Upper lobe of left lung (tissue), 6 donors: ENCODE data around the gene SPATA13. TPM values are rescaled to one million over a fixed set of nuclear protein-coding genes. Genes with fewer than 3 reads are reported as not detected.
"Not testable (repeated sequence)": the region's sequence is repeated elsewhere in the genome, so short reads cannot be mapped to it uniquely, and the experiment has no call there.

Experiments used
- ATAC-seq, 2 donors: fragments of 200-7000 bp; cut with Tn5 transposase; one replicate each; pipeline ENCODE4 v1.9.1; 2022; ENCODE audit warnings: mild to moderate bottlenecking in 2 of 2, moderate library complexity in 2 of 2; ENCODE audit not compliant: low FRiP score in 2 of 2
- DNase-seq, 2 donors: peaks; one replicate each; pipeline ENCODE4 v3.0.0-alpha.2; 2019 to 2020
- H3K27ac ChIP-seq, 4 donors: fragments of 200-600 bp; sonication (generic); one replicate each; pipeline ENCODE4 v1.5.1; 2016 to 2019
- H3K27me3 ChIP-seq, 4 donors: fragments of 200-600 bp; sonication (generic); one replicate each; pipeline ENCODE4 v1.5.1; 2017 to 2019
- H3K36me3 ChIP-seq, 4 donors: fragments of 200-600 bp; sonication (generic); one replicate each; pipeline ENCODE4 v1.5.1; 2016 to 2019
- H3K4me1 ChIP-seq, 4 donors: fragments of 200-600 bp; sonication (generic); one replicate each; pipeline ENCODE4 v1.5.1; 2018 to 2019
- H3K4me3 ChIP-seq, 4 donors: fragments of 200-600 bp; sonication (generic); one replicate each; pipeline ENCODE4 v1.5.1; 2017 to 2019; ENCODE audit warnings: mild to moderate bottlenecking in 2 of 4, moderate library complexity in 1 of 4
- H3K9me3 ChIP-seq, 4 donors: fragments of 200-600 bp; sonication (generic); one replicate each; pipeline ENCODE4 v1.5.1; 2018 to 2019
- CTCF ChIP-seq, 6 experiments: fragments of 450-650 bp in 4 of 6; fragments of 200-600 bp in 2 of 6; sonication (generic) in 2 of 6; IDR thresholded peaks; one replicate each; pipeline ENCODE4 v1.5.1; 2016 to 2019; ENCODE audit warnings: antibody characterized with exemption in 6 of 6
- EP300 ChIP-seq, 4 donors: sonication (generic); formaldehyde crosslinking; IDR thresholded peaks; one replicate each; pipeline ENCODE4 v1.5.1; 2017; ENCODE audit warnings: antibody characterized with exemption in 4 of 4, control low read depth in 2 of 4
- POLR2A ChIP-seq, 4 donors: fragments of 450-650 bp; IDR thresholded peaks; one replicate each; pipeline ENCODE4 v1.5.1; 2016 to 2017; ENCODE audit warnings: antibody characterized with exemption in 4 of 4, mild to moderate bottlenecking in 2 of 4
- POLR2AphosphoS5 ChIP-seq, 2 donors: sonication (generic); formaldehyde crosslinking; IDR thresholded peaks; one replicate each; pipeline ENCODE4 v1.5.1; 2017; ENCODE audit warnings: antibody characterized with exemption in 2 of 2
- WGBS, 2 donors: methylation state at CpG; one replicate each; pipeline ENCODE4 v1.1.5; 2017 to 2018; 5-methylcytosine and 5-hydroxymethylcytosine counted together
- total RNA-seq, 6 donors: library from RNA; depleted of rRNA in 4 of 6; stranded (reverse); fragments of >200 nt in 4 of 6; gene quantifications; one replicate each; pipeline versions ENCODE4 v1.1.0 to v1.2.1, GENCODE V29; 2016 to 2021
- donor health status: DM: no; HTN: no; CAD: no; lungs with moderate emphysema.
- donor health status: DM: no; HTN: yes; CAD: no; lungs with severe emphysema.

The SPATA13 gene
- total RNA-seq, 6 donors from 2014 or later: 31.2 to 77.5 (median 49.2) TPM

DNA sequence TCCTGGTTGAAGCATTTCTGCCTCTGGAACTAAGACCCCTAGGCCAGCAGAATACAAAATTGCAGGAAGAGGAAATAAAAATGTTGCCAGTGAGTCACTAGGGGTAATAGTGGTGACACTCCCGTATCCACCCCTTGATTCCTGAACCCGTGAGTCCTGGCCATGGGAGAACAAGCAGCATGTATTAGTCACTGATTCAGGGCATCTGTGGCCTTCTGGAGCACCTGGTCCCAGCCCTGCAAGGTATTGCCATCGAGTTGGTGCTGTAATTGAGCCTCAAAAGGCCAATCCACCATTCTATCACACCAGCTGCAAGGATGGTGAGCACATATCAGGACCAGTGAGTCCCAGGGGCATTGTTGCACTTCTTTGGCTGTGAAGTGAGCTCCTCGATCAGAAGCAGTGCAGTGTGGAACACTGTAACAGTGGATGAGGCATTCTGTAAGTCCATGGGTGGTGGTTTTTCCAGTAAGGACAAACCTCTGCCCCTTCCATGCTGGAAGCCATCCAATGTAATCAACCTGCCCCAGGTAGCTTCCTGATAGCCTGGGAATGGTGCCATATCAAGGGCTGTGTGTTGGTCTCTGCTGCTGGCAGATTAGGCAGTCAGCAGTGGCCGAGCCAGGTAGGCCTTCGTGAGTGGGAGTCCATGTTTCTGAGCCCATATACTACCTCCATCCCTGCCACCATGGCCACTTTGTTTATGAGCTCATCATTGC lies 188.4 kb downstream of the SPATA13 start:
- no peaks in the 10 kb centered on the region for H3K9me3 ChIP-seq
- H3K27me3 ChIP-seq: no peaks in the 10 kb centered on the region
- DNase-seq (peak in 1 of 2 donors; percentile 82), ATAC-seq (peak; percentile 32 to 85)
- TF ChIP-seq POLR2A (IDR thresholded peaks at IDR 0.05) (no peak), CTCF (IDR thresholded peaks at IDR 0.05) (no peak), POLR2AphosphoS5 (IDR thresholded peaks at IDR 0.05) (no peak), EP300 (IDR thresholded peaks at IDR 0.05) (no peak)
- 47 to 50% methylated on average over 4 to 6 of the region's 6 CpGs for WGBS, 2 donors
- H3K4me1 ChIP-seq: peaks cover 0 to 6% (median 0%) of the 10 kb centered on the region in 4 donors
- H3K36me3 ChIP-seq: no peaks in the 10 kb centered on the region
- H3K4me3 ChIP-seq: no peak overlapping the region
- peak overlapping the region in 2 of 4 donors; percentile 31 to 62 for H3K27ac ChIP-seq

GRCh38 chr13:24349778-24350664 lies 189.5 kb downstream of the SPATA13 start:
- not testable (repeated sequence) for DNase-seq, H3K27me3 ChIP-seq, H3K9me3 ChIP-seq, H3K27ac ChIP-seq, H3K4me1 ChIP-seq, H3K4me3 ChIP-seq, H3K36me3 ChIP-seq
- peak in 1 of 2 donors; percentile 54 for ATAC-seq
- 90 to 100% methylated on average over 1 to 3 of the region's 3 CpGs for WGBS, 2 donors

DNA sequence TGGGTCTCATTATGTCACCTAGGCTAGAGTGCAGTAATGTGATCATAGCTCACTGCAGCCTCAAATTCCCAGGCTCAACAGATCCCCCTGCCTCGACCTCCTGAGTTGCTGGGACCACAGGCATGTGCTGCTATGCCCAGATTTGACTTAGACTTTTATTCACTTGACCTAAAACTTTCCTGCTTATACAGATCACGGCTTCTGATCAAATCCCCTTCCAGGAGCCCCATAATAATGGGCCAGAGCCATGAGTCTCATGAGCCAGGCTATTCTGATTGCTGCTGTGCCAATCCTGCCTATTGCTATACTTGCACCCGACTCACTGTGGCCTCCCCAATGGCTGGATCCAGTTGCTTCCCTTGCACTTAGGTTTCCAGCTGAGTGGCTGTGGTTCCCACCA lies 190.9 kb downstream of the SPATA13 start:
- DNase-seq (no peak), ATAC-seq (no peak)
- H3K4me1 ChIP-seq: peaks cover 0 to 6% (median 0%) of the 10 kb centered on the region in 4 donors
- H3K4me3 ChIP-seq: no peak overlapping the region
- H3K27me3 ChIP-seq: no peaks in the 10 kb centered on the region
- H3K36me3 ChIP-seq: no peaks in the 10 kb centered on the region
- WGBS, 2 donors: 79 to 84% methylated on average over 3 of the region's 3 CpGs
- TF ChIP-seq CTCF (IDR thresholded peaks at IDR 0.05) (no peak), POLR2A (IDR thresholded peaks at IDR 0.05) (no peak), EP300 (IDR thresholded peaks at IDR 0.05) (no peak), POLR2AphosphoS5 (IDR thresholded peaks at IDR 0.05) (no peak)
- no peak overlapping the region for H3K27ac ChIP-seq
- no peaks in the 10 kb centered on the region for H3K9me3 ChIP-seq

- no peaks in the 10 kb centered on the region for H3K36me3 ChIP-seq
- TF ChIP-seq POLR2AphosphoS5 (IDR thresholded peaks at IDR 0.05) (no peak), EP300 (IDR thresholded peaks at IDR 0.05) (no peak), CTCF (IDR thresholded peaks at IDR 0.05) (no peak), POLR2A (IDR thresholded peaks at IDR 0.05) (no peak)
- WGBS, 2 donors: 87 to 94% methylated on average over 1 of the region's 1 CpG
- H3K4me1 ChIP-seq: peaks cover 0 to 3% (median 0%) of the 10 kb centered on the region in 4 donors
- no peaks in the 10 kb centered on the region for H3K9me3 ChIP-seq
- no peak overlapping the region for H3K4me3 ChIP-seq
- no peaks in the 10 kb centered on the region for H3K27me3 ChIP-seq
- DNase-seq (no peak), ATAC-seq (no peak)
- no peak overlapping the region for H3K27ac ChIP-seq
Measured at GRCh38 chr13:24353736-24354135, 193.2 kb downstream of the SPATA13 start.

- ATAC-seq: peak in 1 of 2 donors; percentile 44
- no peak overlapping the region for H3K27ac ChIP-seq
- 91 to 92% methylated on average over 10 to 13 of the region's 13 CpGs for WGBS, 2 donors
- no peaks in the 10 kb centered on the region for H3K4me1 ChIP-seq
- H3K27me3 ChIP-seq: no peaks in the 10 kb centered on the region
- H3K4me3 ChIP-seq: no peak overlapping the region
- no peaks in the 10 kb centered on the region for H3K9me3 ChIP-seq
- DNase-seq: peak in 1 of 2 donors; percentile 60
- TF ChIP-seq POLR2A (IDR thresholded peaks at IDR 0.05) (no peak), EP300 (IDR thresholded peaks at IDR 0.05) (no peak), POLR2AphosphoS5 (IDR thresholded peaks at IDR 0.05) (no peak), CTCF (IDR thresholded peaks at IDR 0.05) (no peak)
- H3K36me3 ChIP-seq: no peaks in the 10 kb centered on the region
Measured at GRCh38 chr13:24355103-24355502, 194.6 kb downstream of the SPATA13 start.
